DOHH2 (cell line): Measurements from ENCODE around the gene GALR3.
A peak's percentile ranks its signal among the peaks of the same experiment; 100 is the strongest.

Source experiments
- H3F3A ChIP-seq: fragments of 200-600 bp; sonication (generic), shearing (Covaris generic); 2 replicates; pipeline ENCODE4 v1.6.0; 2016; ENCODE audit warnings: antibody characterized with exemption, mild to moderate bottlenecking; ENCODE audit not compliant: control insufficient read depth, insufficient read depth
- H3K27ac ChIP-seq: fragments of 200-600 bp; sonication (generic); 2 replicates; pipeline ENCODE4 v1.5.1; 2014; ENCODE audit warnings: low read depth, mild to moderate bottlenecking, low read length, moderate library complexity
- H3K27me3 ChIP-seq: fragments of 200-600 bp; sonication (generic); 2 replicates; pipeline ENCODE4 v1.6.1; 2014; ENCODE audit warnings: mild to moderate bottlenecking, low read length, mixed read lengths; ENCODE audit not compliant: control insufficient read depth
- H3K36me3 ChIP-seq: fragments of 200-600 bp; sonication (generic); 2 replicates; pipeline ENCODE4 v1.6.1; 2014; ENCODE audit warnings: mild to moderate bottlenecking, low read length, moderate library complexity, mixed read lengths; ENCODE audit not compliant: control insufficient read depth
- H3K4me1 ChIP-seq: fragments of 200-600 bp; sonication (generic); 2 replicates; pipeline ENCODE4 v1.6.1; 2014; ENCODE audit warnings: mild to moderate bottlenecking, low read length, mixed read lengths; ENCODE audit not compliant: control insufficient read depth
- H3K4me2 ChIP-seq: fragments of 200-600 bp; sonication (generic); 2 replicates; pipeline ENCODE4 v1.6.0; 2014; ENCODE audit warnings: mild to moderate bottlenecking, low read length, moderate library complexity
- H3K4me3 ChIP-seq: fragments of 200-600 bp; sonication (generic); 2 replicates; pipeline ENCODE4 v1.5.1; 2014; ENCODE audit warnings: mild to moderate bottlenecking, low read length, mixed read lengths
- H3K79me2 ChIP-seq: fragments of 200-600 bp; sonication (generic); 2 replicates; pipeline ENCODE4 v1.6.1; 2014; ENCODE audit warnings: mild to moderate bottlenecking, low read length, mixed read lengths; ENCODE audit not compliant: control insufficient read depth
- H3K9me2 ChIP-seq: fragments of 200-600 bp; sonication (generic); replicated peaks from 2 replicates; pipeline ENCODE4 v1.6.1; 2014; ENCODE audit warnings: mild to moderate bottlenecking, low read length, mixed read lengths; ENCODE audit not compliant: control insufficient read depth
- H3K9me3 ChIP-seq: fragments of 200-600 bp; sonication (generic); 2 replicates; pipeline ENCODE4 v1.6.1; 2014; ENCODE audit warnings: antibody characterized with exemption, low read length, mixed read lengths; ENCODE audit not compliant: control insufficient read depth, insufficient read depth
- H4K20me1 ChIP-seq: fragments of 200-600 bp; sonication (generic); 2 replicates; pipeline ENCODE4 v1.6.0; 2014; ENCODE audit warnings: low read depth, mild to moderate bottlenecking, antibody characterized with exemption, low read length, moderate library complexity; ENCODE audit not compliant: control insufficient read depth, insufficient read depth
- EZH2phosphoT487 ChIP-seq: fragments of 200-600 bp; sonication (generic); IDR thresholded peaks from 2 replicates; pipeline ENCODE4 v1.6.1; 2017; ENCODE audit warnings: borderline replicate concordance, mild to moderate bottlenecking, antibody characterized with exemption, low read length, moderate library complexity, mixed read lengths
- TF ChIP-seq, protein P1 (sequence below): fragments of 200-600 bp; sonication (generic); IDR thresholded peaks from one replicate; pipeline ENCODE4 v1.5.1; 2014; ENCODE audit warnings: antibody characterized with exemption, mild to moderate bottlenecking, low read depth, low read length; ENCODE audit not compliant: poor library complexity, severe bottlenecking

The GALR3 gene

DNA sequence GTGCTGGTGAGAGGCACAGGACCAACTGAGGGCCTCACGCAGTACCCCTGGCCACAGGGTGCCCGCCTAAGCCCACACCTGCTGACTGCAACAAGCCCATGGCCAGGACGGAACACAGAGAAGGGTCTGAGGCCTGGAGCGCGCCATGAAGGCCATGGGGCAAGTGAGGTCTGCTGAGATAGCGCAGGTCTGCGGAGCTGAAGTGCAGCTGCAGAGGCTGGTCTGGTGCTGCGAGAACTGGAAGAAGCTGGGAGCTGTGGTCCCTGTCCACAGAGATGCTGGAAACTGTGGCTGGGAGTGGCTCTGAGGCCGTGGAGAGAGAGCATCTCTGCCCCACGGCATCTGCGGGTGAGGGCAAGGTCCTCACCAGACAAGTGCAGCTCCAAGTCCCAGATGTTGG is 8.3 kb downstream of the GALR3 start:
- H3K27ac ChIP-seq, result no peak overlapping the region
- H3K9me3 ChIP-seq, result no peaks in the 10 kb centered on the region
- no peaks in the 10 kb centered on the region for H4K20me1 ChIP-seq
- no peaks in the 10 kb centered on the region for H3K4me1 ChIP-seq
- peaks cover 46% of the 10 kb centered on the region for H3K36me3 ChIP-seq
- no peaks in the 10 kb centered on the region for H3K27me3 ChIP-seq
- no peak overlapping the region for H3K4me2 ChIP-seq
- H3F3A ChIP-seq, result no peaks in the 10 kb centered on the region
- H3K9me2 ChIP-seq, result no peaks in the 10 kb centered on the region
- H3K79me2 ChIP-seq, result no peaks in the 10 kb centered on the region
- H3K4me3 ChIP-seq, result no peak overlapping the region
- TF ChIP-seq, protein P1, sequence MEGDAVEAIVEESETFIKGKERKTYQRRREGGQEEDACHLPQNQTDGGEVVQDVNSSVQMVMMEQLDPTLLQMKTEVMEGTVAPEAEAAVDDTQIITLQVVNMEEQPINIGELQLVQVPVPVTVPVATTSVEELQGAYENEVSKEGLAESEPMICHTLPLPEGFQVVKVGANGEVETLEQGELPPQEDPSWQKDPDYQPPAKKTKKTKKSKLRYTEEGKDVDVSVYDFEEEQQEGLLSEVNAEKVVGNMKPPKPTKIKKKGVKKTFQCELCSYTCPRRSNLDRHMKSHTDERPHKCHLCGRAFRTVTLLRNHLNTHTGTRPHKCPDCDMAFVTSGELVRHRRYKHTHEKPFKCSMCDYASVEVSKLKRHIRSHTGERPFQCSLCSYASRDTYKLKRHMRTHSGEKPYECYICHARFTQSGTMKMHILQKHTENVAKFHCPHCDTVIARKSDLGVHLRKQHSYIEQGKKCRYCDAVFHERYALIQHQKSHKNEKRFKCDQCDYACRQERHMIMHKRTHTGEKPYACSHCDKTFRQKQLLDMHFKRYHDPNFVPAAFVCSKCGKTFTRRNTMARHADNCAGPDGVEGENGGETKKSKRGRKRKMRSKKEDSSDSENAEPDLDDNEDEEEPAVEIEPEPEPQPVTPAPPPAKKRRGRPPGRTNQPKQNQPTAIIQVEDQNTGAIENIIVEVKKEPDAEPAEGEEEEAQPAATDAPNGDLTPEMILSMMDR, result no peak
- TF ChIP-seq EZH2phosphoT487, result no peak

DNA sequence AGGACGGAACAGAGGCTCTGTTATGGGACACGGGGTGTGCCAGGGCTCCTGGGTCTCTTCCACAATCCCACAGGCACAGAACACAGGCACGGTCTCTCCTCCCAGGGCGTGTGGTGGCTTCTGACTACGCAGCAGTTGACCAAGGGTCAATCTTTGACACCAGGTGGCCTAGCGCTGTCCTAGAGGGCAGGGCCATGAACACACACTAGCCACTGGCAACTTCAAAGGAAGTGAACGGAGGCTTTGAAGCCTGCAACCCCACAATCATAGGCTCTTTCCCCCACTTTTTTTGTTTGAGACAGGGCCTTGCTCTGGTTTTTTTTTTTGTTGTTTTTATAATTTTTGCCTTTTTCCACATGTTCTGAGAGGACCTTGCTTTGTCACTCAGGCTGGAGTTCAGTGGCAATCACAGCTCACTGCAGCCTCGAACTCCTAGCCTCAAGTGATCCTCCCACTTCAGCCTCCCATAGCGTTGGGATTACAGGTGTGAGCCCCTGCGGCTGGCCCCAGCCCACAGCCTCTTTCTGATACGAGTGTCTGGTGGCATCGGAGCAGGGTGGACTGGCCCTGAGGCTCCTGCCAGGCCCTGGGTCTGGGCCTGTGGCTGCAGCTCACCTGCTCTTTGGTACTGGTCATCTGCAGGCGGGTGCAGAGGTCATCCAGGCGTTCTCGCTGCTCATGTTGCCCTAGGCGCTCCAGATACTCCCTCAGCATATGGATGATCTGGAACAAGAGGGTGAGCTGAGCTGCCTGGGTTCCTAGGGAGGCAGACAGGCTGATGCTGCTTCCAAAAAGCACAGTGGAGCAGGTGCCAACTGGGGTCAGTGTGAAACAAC is 9.1 kb downstream of the GALR3 start:
- no peak overlapping the region for H3K4me3 ChIP-seq
- no peaks in the 10 kb centered on the region for H3F3A ChIP-seq
- no peaks in the 10 kb centered on the region for H3K79me2 ChIP-seq
- no peak overlapping the region for H3K27ac ChIP-seq
- no peaks in the 10 kb centered on the region for H3K27me3 ChIP-seq
- H3K9me2 ChIP-seq, result no peaks in the 10 kb centered on the region
- H3K4me2 ChIP-seq, result no peak overlapping the region
- peaks cover 51% of the 10 kb centered on the region for H3K36me3 ChIP-seq
- H4K20me1 ChIP-seq, result no peaks in the 10 kb centered on the region
- no peak for TF ChIP-seq EZH2phosphoT487
- TF ChIP-seq, protein P1, result no peak
- no peaks in the 10 kb centered on the region for H3K9me3 ChIP-seq
- no peaks in the 10 kb centered on the region for H3K4me1 ChIP-seq

GRCh38 chr22:37842015-37842793 is 19.0 kb downstream of the GALR3 start:
- Histone ChIP-seq H4K20me1 (no peaks in the 10 kb centered on the region), H3F3A (peaks cover 22% of the 10 kb centered on the region), H3K79me2 (peaks cover 35% of the 10 kb centered on the region), H3K27ac (no peak overlapping the region), H3K4me3 (peak overlapping the region; percentile 96), H3K9me3 (peaks cover 7% of the 10 kb centered on the region; the same call in 1 of the 2 replicates), H3K4me2 (peak overlapping the region; percentile 82), H3K9me2 (no peaks in the 10 kb centered on the region), H3K36me3 (peaks cover 25% of the 10 kb centered on the region), H3K4me1 (peaks cover 19% of the 10 kb centered on the region), H3K27me3 (no peaks in the 10 kb centered on the region)
- TF ChIP-seq, protein P1, result no peak
